ENCODE measurements around the gene CD200. TPM values are rescaled to one million over a fixed set of nuclear protein-coding genes. Genes with fewer than 3 reads are reported as not detected.

The CD200 gene
- total RNA-seq, 1 donor from 2014 or later, result 6.5 TPM

DNA sequence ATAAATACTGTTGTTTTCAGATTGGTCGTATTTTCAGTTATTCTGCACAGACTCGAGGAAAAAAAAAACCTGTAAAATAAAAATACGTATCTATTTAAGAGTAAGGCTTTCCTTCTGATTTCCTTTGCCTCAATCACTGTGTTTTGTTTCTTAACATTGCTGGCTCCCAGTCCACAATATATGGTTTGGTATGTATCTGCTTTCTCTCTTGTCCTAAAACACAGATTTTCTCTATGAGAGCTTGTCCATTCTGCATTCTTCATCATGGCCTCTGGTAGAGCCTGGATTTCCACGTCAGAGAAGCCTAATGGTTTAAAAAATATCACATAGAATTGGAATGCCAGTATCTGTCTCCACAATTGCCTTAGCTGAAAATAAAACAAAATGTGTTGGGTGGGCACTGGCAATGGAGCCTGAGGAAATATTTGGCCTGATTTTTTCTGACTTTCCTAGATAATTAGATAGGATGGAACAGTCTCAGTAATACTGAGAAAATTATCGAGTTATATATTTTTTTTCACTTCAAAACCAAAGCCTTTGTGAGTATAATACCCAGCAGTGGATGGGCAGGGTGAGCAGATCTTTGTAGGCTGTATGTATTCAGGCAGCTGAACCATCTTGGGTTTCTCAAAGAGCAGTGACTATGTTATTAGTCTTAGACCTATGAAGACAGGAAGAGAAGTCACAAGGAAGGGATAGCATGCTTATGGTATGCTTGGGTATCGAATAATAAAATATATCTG, 1.9 kb downstream of the CD200 start:
- Histone ChIP-seq H3K36me3 (no peaks in the 10 kb centered on the region), H3K27ac (peak overlapping the region; percentile 32), H3K4me1 (peaks cover 6% of the 10 kb centered on the region), H3K27me3 (no peaks in the 10 kb centered on the region), H3K9me3 (no peaks in the 10 kb centered on the region), H3K4me3 (peak overlapping the region; percentile 54)
- intact Hi-C loops (cut with DNase I), result no loop called here
- TF ChIP-seq, protein P1, sequence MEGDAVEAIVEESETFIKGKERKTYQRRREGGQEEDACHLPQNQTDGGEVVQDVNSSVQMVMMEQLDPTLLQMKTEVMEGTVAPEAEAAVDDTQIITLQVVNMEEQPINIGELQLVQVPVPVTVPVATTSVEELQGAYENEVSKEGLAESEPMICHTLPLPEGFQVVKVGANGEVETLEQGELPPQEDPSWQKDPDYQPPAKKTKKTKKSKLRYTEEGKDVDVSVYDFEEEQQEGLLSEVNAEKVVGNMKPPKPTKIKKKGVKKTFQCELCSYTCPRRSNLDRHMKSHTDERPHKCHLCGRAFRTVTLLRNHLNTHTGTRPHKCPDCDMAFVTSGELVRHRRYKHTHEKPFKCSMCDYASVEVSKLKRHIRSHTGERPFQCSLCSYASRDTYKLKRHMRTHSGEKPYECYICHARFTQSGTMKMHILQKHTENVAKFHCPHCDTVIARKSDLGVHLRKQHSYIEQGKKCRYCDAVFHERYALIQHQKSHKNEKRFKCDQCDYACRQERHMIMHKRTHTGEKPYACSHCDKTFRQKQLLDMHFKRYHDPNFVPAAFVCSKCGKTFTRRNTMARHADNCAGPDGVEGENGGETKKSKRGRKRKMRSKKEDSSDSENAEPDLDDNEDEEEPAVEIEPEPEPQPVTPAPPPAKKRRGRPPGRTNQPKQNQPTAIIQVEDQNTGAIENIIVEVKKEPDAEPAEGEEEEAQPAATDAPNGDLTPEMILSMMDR (IDR thresholded peaks at IDR 0.05), result no peak
- ATAC-seq, result no peak
- no peak for DNase-seq

DNA sequence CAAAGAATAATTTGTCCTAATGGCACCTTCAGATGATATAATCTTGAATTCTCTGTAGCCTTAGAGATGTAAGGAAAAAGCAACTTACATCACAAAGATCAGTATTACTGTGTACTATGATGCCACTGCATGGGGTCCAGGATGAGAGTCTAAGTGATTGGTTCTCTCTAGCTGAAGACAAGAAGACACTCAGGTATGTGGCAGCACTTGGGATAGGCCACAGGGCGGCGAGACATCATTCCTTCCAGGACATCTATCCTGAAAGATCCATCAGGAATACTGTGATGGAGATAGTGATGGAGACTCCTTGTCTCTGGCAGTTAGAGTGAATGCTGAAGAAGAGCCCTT, 2.5 kb downstream of the CD200 start:
- Histone ChIP-seq H3K27me3 (no peaks in the 10 kb centered on the region), H3K36me3 (no peaks in the 10 kb centered on the region), H3K4me3 (no peak overlapping the region), H3K9me3 (no peaks in the 10 kb centered on the region), H3K4me1 (peaks cover 6% of the 10 kb centered on the region), H3K27ac (no peak overlapping the region)
- ATAC-seq, result no peak
- intact Hi-C loops (cut with DNase I), result no loop called here
- TF ChIP-seq, protein P1 (IDR thresholded peaks at IDR 0.05), result no peak
- no peak for DNase-seq

- Histone ChIP-seq H3K9me3 (no peaks in the 10 kb centered on the region), H3K36me3 (no peaks in the 10 kb centered on the region), H3K4me1 (no peaks in the 10 kb centered on the region), H3K27ac (no peak overlapping the region), H3K27me3 (no peaks in the 10 kb centered on the region), H3K4me3 (no peak overlapping the region)
- TF ChIP-seq, protein P1 (IDR thresholded peaks at IDR 0.05), result no peak
- intact Hi-C loops (cut with DNase I), result no loop called here
- ATAC-seq (no peak), DNase-seq (no peak)
These were observed 5.2 kb downstream of the CD200 start for GRCh38 chr3:112338021-112338726.

- H3K4me1 ChIP-seq, result no peaks in the 10 kb centered on the region
- H3K36me3 ChIP-seq, result no peaks in the 10 kb centered on the region
- H3K27me3 ChIP-seq, result no peaks in the 10 kb centered on the region
- TF ChIP-seq, protein P1 (IDR thresholded peaks at IDR 0.05), result no peak
- no peak overlapping the region for H3K27ac ChIP-seq
- H3K9me3 ChIP-seq, result no peaks in the 10 kb centered on the region
- intact Hi-C loops (cut with DNase I), result no loop called here
- H3K4me3 ChIP-seq, result no peak overlapping the region
- DNase-seq, result no peak
- ATAC-seq, result no peak
These were observed 5.7 kb downstream of the CD200 start for GRCh38 chr3:112338727-112339056.

GRCh38 chr3:112339134-112339533, 6.2 kb downstream of the CD200 start:
- Histone ChIP-seq H3K4me1 (no peaks in the 10 kb centered on the region), H3K27ac (no peak overlapping the region), H3K27me3 (no peaks in the 10 kb centered on the region), H3K36me3 (no peaks in the 10 kb centered on the region), H3K4me3 (no peak overlapping the region), H3K9me3 (no peaks in the 10 kb centered on the region)
- intact Hi-C loops (cut with DNase I), result no loop called here
- TF ChIP-seq, protein P1 (IDR thresholded peaks at IDR 0.05), result no peak
- DNase-seq (no peak), ATAC-seq (no peak)
